Ovary (tissue), 3 donors: ENCODE data around the gene FBXO7.

Experiments used
- CTCF ChIP-seq, 3 donors: fragments of 450-650 bp in 2 of 3; fragments of 200-600 bp in 1 of 3; IDR thresholded peaks; one replicate each; pipeline versions ENCODE4 v1.5.1 to v1.8.0; 2016 to 2022; ENCODE audit warnings: antibody characterized with exemption in 3 of 3, mild to moderate bottlenecking in 1 of 3
- EP300 ChIP-seq: sonication (generic); formaldehyde crosslinking; IDR thresholded peaks from one replicate; pipeline ENCODE4 v1.6.1; 2017; ENCODE audit warnings: antibody characterized with exemption
- POLR2A ChIP-seq: fragments of 450-650 bp; IDR thresholded peaks from one replicate; pipeline ENCODE4 v1.6.1; 2017; ENCODE audit warnings: antibody characterized with exemption, mild to moderate bottlenecking, moderate library complexity
- donor health status: DM: no; HTN: no; CAD: no.

- no peak for TF ChIP-seq CTCF (IDR thresholded peaks at IDR 0.05)
- TF ChIP-seq POLR2A = no peak
- TF ChIP-seq EP300 = no peak
These were observed 28.3 kb upstream of the FBXO7 start for GRCh38 chr22:32446321-32446720.
